ENCODE results near the gene EPHB6.

The EPHB6 gene

GRCh38 chr7:142863891-142864685 is 9.2 kb downstream of the EPHB6 start:
- Histone ChIP-seq H3K27me3 (ENCODE audit: insufficient read depth, low read length) (peaks cover 1% of the 10 kb centered on the region), H3K4me3 (ENCODE audit: low read length) (no peak overlapping the region), H3K36me3 (ENCODE audit: insufficient read depth, low read length) (no peaks in the 10 kb centered on the region), H3K9me3 (ENCODE audit: low read length) (no peaks in the 10 kb centered on the region), H3K4me1 (ENCODE audit: insufficient read depth, low read length) (no peaks in the 10 kb centered on the region), H2AFZ (ENCODE audit: low read depth, low read length) (no peak overlapping the region)

GRCh38 chr7:142864980-142865747 is 10.3 kb downstream of the EPHB6 start:
- no peaks in the 10 kb centered on the region for H3K27me3 ChIP-seq (ENCODE audit: insufficient read depth, low read length)

GRCh38 chr7:142865766-142866165 is 10.9 kb downstream of the EPHB6 start:
- no peaks in the 10 kb centered on the region for H3K9me3 ChIP-seq (ENCODE audit: low read length)
- H2AFZ ChIP-seq (ENCODE audit: low read depth, low read length): no peak overlapping the region
- H3K4me3 ChIP-seq (ENCODE audit: low read length): no peak overlapping the region
- H3K27me3 ChIP-seq (ENCODE audit: insufficient read depth, low read length): no peaks in the 10 kb centered on the region
- no peaks in the 10 kb centered on the region for H3K36me3 ChIP-seq (ENCODE audit: insufficient read depth, low read length)
- no peaks in the 10 kb centered on the region for H3K4me1 ChIP-seq (ENCODE audit: insufficient read depth, low read length)

More at GRCh38 chr7:142864980-142865747, 10.3 kb downstream of the EPHB6 start:
- H3K36me3 ChIP-seq (ENCODE audit: insufficient read depth, low read length): no peaks in the 10 kb centered on the region
- no peaks in the 10 kb centered on the region for H3K9me3 ChIP-seq (ENCODE audit: low read length)
- H3K4me1 ChIP-seq (ENCODE audit: insufficient read depth, low read length): no peaks in the 10 kb centered on the region
- no peak overlapping the region for H3K4me3 ChIP-seq (ENCODE audit: low read length)
- H2AFZ ChIP-seq (ENCODE audit: low read depth, low read length): no peak overlapping the region

GRCh38 chr7:142866361-142867096 is 11.7 kb downstream of the EPHB6 start:
- Histone ChIP-seq H3K4me3 (ENCODE audit: low read length) (no peak overlapping the region), H2AFZ (ENCODE audit: low read depth, low read length) (no peak overlapping the region), H3K36me3 (ENCODE audit: insufficient read depth, low read length) (no peaks in the 10 kb centered on the region), H3K4me1 (ENCODE audit: insufficient read depth, low read length) (no peaks in the 10 kb centered on the region), H3K27me3 (ENCODE audit: insufficient read depth, low read length) (no peaks in the 10 kb centered on the region), H3K9me3 (ENCODE audit: low read length) (no peaks in the 10 kb centered on the region)

- H3K4me1 ChIP-seq (ENCODE audit: insufficient read depth, low read length): no peaks in the 10 kb centered on the region
- no peak overlapping the region for H2AFZ ChIP-seq (ENCODE audit: low read depth, low read length)
- no peak overlapping the region for H3K4me3 ChIP-seq (ENCODE audit: low read length)
- H3K27me3 ChIP-seq (ENCODE audit: insufficient read depth, low read length): no peaks in the 10 kb centered on the region
- no peaks in the 10 kb centered on the region for H3K36me3 ChIP-seq (ENCODE audit: insufficient read depth, low read length)
- no peaks in the 10 kb centered on the region for H3K9me3 ChIP-seq (ENCODE audit: low read length)
Measured at GRCh38 chr7:142867097-142867378, 12.2 kb downstream of the EPHB6 start.

GRCh38 chr7:142867398-142868187 is 12.7 kb downstream of the EPHB6 start:
- Histone ChIP-seq H3K9me3 (ENCODE audit: low read length) (no peaks in the 10 kb centered on the region), H3K27me3 (ENCODE audit: insufficient read depth, low read length) (no peaks in the 10 kb centered on the region), H2AFZ (ENCODE audit: low read depth, low read length) (no peak overlapping the region), H3K4me3 (ENCODE audit: low read length) (no peak overlapping the region), H3K4me1 (ENCODE audit: insufficient read depth, low read length) (no peaks in the 10 kb centered on the region), H3K36me3 (ENCODE audit: insufficient read depth, low read length) (no peaks in the 10 kb centered on the region)

- H3K9me3 ChIP-seq (ENCODE audit: low read length): no peaks in the 10 kb centered on the region
- H3K27me3 ChIP-seq (ENCODE audit: insufficient read depth, low read length): no peaks in the 10 kb centered on the region
- H3K4me1 ChIP-seq (ENCODE audit: insufficient read depth, low read length): no peaks in the 10 kb centered on the region
- no peak overlapping the region for H3K4me3 ChIP-seq (ENCODE audit: low read length)
- no peak overlapping the region for H2AFZ ChIP-seq (ENCODE audit: low read depth, low read length)
- H3K36me3 ChIP-seq (ENCODE audit: insufficient read depth, low read length): no peaks in the 10 kb centered on the region
Measured at GRCh38 chr7:142868188-142868985, 13.5 kb downstream of the EPHB6 start.

GRCh38 chr7:142868986-142869415 is 14.1 kb downstream of the EPHB6 start:
- Histone ChIP-seq H3K27me3 (ENCODE audit: insufficient read depth, low read length) (no peaks in the 10 kb centered on the region), H3K4me1 (ENCODE audit: insufficient read depth, low read length) (no peaks in the 10 kb centered on the region), H3K9me3 (ENCODE audit: low read length) (no peaks in the 10 kb centered on the region), H2AFZ (ENCODE audit: low read depth, low read length) (no peak overlapping the region), H3K4me3 (ENCODE audit: low read length) (no peak overlapping the region), H3K36me3 (ENCODE audit: insufficient read depth, low read length) (no peaks in the 10 kb centered on the region)

GRCh38 chr7:142869434-142869833 is 14.6 kb downstream of the EPHB6 start:
- H3K27me3 ChIP-seq (ENCODE audit: insufficient read depth, low read length): no peaks in the 10 kb centered on the region
- no peak overlapping the region for H3K4me3 ChIP-seq (ENCODE audit: low read length)
- H3K4me1 ChIP-seq (ENCODE audit: insufficient read depth, low read length): no peaks in the 10 kb centered on the region

GRCh38 chr7:142870147-142870559 is 15.3 kb downstream of the EPHB6 start:
- no peaks in the 10 kb centered on the region for H3K9me3 ChIP-seq (ENCODE audit: low read length)
- H3K27me3 ChIP-seq (ENCODE audit: insufficient read depth, low read length): no peaks in the 10 kb centered on the region
- no peaks in the 10 kb centered on the region for H3K4me1 ChIP-seq (ENCODE audit: insufficient read depth, low read length)
- H3K36me3 ChIP-seq (ENCODE audit: insufficient read depth, low read length): no peaks in the 10 kb centered on the region
- H2AFZ ChIP-seq (ENCODE audit: low read depth, low read length): no peak overlapping the region
- H3K4me3 ChIP-seq (ENCODE audit: low read length): no peak overlapping the region

More at GRCh38 chr7:142869434-142869833, 14.6 kb downstream of the EPHB6 start:
- Histone ChIP-seq H3K36me3 (ENCODE audit: insufficient read depth, low read length) (no peaks in the 10 kb centered on the region), H2AFZ (ENCODE audit: low read depth, low read length) (no peak overlapping the region), H3K9me3 (ENCODE audit: low read length) (no peaks in the 10 kb centered on the region)

- Histone ChIP-seq H3K4me1 (ENCODE audit: insufficient read depth, low read length) (no peaks in the 10 kb centered on the region), H3K36me3 (ENCODE audit: insufficient read depth, low read length) (no peaks in the 10 kb centered on the region), H2AFZ (ENCODE audit: low read depth, low read length) (no peak overlapping the region), H3K27me3 (ENCODE audit: insufficient read depth, low read length) (no peaks in the 10 kb centered on the region), H3K4me3 (ENCODE audit: low read length) (no peak overlapping the region), H3K9me3 (ENCODE audit: low read length) (no peaks in the 10 kb centered on the region)
Measured at GRCh38 chr7:142870566-142871259, 15.8 kb downstream of the EPHB6 start.

Data from neuron (in vitro differentiated cells).